Endothelial cell of umbilical vein (primary cell): ENCODE measurements around the gene ZBTB7C. TPM values are rescaled to one million over a fixed set of nuclear protein-coding genes. Genes with fewer than 3 reads are reported as not detected.

Experiments
- BruUV-seq: library from RNA; stranded (reverse); fragments of 400-500 nt; replicated peaks from 2 replicates; lab custom pipeline; 2021; lab: Mats Ljungman, UMichigan
- CTCF ChIA-PET: fragments of 300-600, 350-600 bp; sonication (Branson Sonifier 250); formaldehyde crosslinking; loops from one replicate; lab custom pipeline; 2021; ENCODE audit warnings: antibody characterized with exemption, inconsistent platforms; lab: Charles Lee
- POLR2A ChIA-PET: fragments of 300-600, 350-600 bp; sonication (Branson Sonifier 250); formaldehyde crosslinking; loops from one replicate; lab custom pipeline; 2021; ENCODE audit warnings: antibody characterized with exemption, inconsistent platforms; lab: Charles Lee
- DNase-seq: peaks from one replicate; pipeline ENCODE4 v3.0.0-alpha.2; 2011; ENCODE audit warnings: low read depth, low spot score
- FAIRE-seq: peaks from 2 replicates; lab custom pipeline; 2011; peaks lifted over from hg19 to GRCh38; lab: Jason Lieb, UNC
- H2AFZ ChIP-seq: 2 replicates; pipeline ENCODE4 v1.6.0; 2012; ENCODE audit warnings: low read depth, low read length, control low read depth, inconsistent platforms
- H3K27ac ChIP-seq: 2 replicates; pipeline ENCODE4 v1.5.1; 2011; ENCODE audit warnings: low read depth, mild to moderate bottlenecking, control low read depth, low read length, moderate library complexity; ENCODE audit not compliant: insufficient read depth
- H3K27me3 ChIP-seq, 2 experiments: 2 replicates each; pipeline versions ENCODE4 v1.6.0 to v1.6.1; 2011; ENCODE audit warnings: low read length in 2 of 2, mixed read lengths in 1 of 2; ENCODE audit not compliant: control insufficient read depth in 2 of 2, insufficient read depth in 2 of 2
- H3K36me3 ChIP-seq, 2 experiments: 2 replicates in 1 of 2; 3 replicates in 1 of 2; pipeline ENCODE4 v1.5.1; 2011; ENCODE audit warnings: low read length in 2 of 2, mild to moderate bottlenecking in 1 of 2, moderate library complexity in 1 of 2; ENCODE audit not compliant: control insufficient read depth in 2 of 2, insufficient read depth in 2 of 2; ENCODE audit errors: extremely low read depth in 1 of 2
- H3K4me1 ChIP-seq: 3 replicates; pipeline ENCODE4 v1.5.1; 2011; ENCODE audit warnings: mild to moderate bottlenecking, low read length; ENCODE audit not compliant: control insufficient read depth, insufficient read depth; ENCODE audit errors: extremely low read depth
- H3K4me2 ChIP-seq: 2 replicates; pipeline ENCODE4 v1.6.1; 2011; ENCODE audit warnings: low read length, control low read depth, mixed read lengths; ENCODE audit not compliant: insufficient read depth
- H3K4me3 ChIP-seq, 3 experiments: fragments of 200-600 bp in 1 of 3; sonication (generic), shearing (Covaris generic) in 1 of 3; replicated peaks in 1 of 3; 2 replicates each; pipeline ENCODE4 v1.5.1; 2011 to 2016; ENCODE audit warnings: control low read depth in 3 of 3, low read length in 3 of 3, mild to moderate bottlenecking in 2 of 3, inconsistent platforms in 1 of 3, low read depth in 1 of 3, moderate library complexity in 1 of 3; ENCODE audit not compliant: insufficient read depth in 1 of 3
- H3K79me2 ChIP-seq: 2 replicates; pipeline ENCODE4 v1.6.0; 2012; ENCODE audit warnings: low read length, inconsistent platforms; ENCODE audit not compliant: control insufficient read depth, insufficient read depth
- H3K9ac ChIP-seq: replicated peaks from 2 replicates; pipeline ENCODE3; 2011; ENCODE audit warnings: low read length, control low read depth; ENCODE audit not compliant: insufficient read depth; ENCODE audit errors: extremely low read depth
- H3K9me1 ChIP-seq: replicated peaks from 3 replicates; pipeline ENCODE4 v1.6.0; 2011; ENCODE audit warnings: mild to moderate bottlenecking, low read length; ENCODE audit not compliant: control insufficient read depth, insufficient read depth; ENCODE audit errors: extremely low read depth
- H3K9me3 ChIP-seq: replicated peaks from 2 replicates; pipeline ENCODE4 v1.5.1; 2012; ENCODE audit warnings: low read length, inconsistent platforms; ENCODE audit not compliant: control insufficient read depth, insufficient read depth
- H4K20me1 ChIP-seq: replicated peaks from 2 replicates; pipeline ENCODE3; 2011; ENCODE audit warnings: mild to moderate bottlenecking, low read length; ENCODE audit not compliant: control insufficient read depth, insufficient read depth; ENCODE audit errors: extremely low read depth
- CTCF ChIP-seq, 2 donors: IDR thresholded peaks; 1 replicate in 1 of 2; 2 replicates in 1 of 2; pipeline ENCODE4 v1.5.1; 2011; ENCODE audit warnings: low read length in 2 of 2, mild to moderate bottlenecking in 2 of 2, moderate library complexity in 2 of 2, control low read depth in 1 of 2, inconsistent platforms in 1 of 2, low read depth in 1 of 2; ENCODE audit not compliant: insufficient read depth in 1 of 2; ENCODE audit errors: extremely low read depth in 1 of 2
- EZH2 ChIP-seq: IDR thresholded peaks from 2 replicates; pipeline ENCODE4 v1.6.1; 2012; ENCODE audit warnings: borderline replicate concordance, low read depth, mild to moderate bottlenecking, moderate library complexity, low read length, inconsistent platforms; ENCODE audit not compliant: severe bottlenecking
- FOS ChIP-seq: IDR thresholded peaks from 2 replicates; pipeline ENCODE4 v1.6.1; 2011; ENCODE audit warnings: mild to moderate bottlenecking, low read length, moderate library complexity, borderline replicate concordance; ENCODE audit not compliant: insufficient read depth
- GATA2 ChIP-seq: IDR thresholded peaks from 2 replicates; pipeline ENCODE4 v1.7.0; 2011; ENCODE audit warnings: low read depth, mild to moderate bottlenecking, moderate library complexity, mixed read lengths, low read length; ENCODE audit not compliant: insufficient read length, insufficient read depth
- JUN ChIP-seq: IDR thresholded peaks from 2 replicates; pipeline ENCODE4 v1.6.1; 2011; ENCODE audit warnings: borderline replicate concordance, low read depth; ENCODE audit not compliant: insufficient read length, insufficient read depth
- MAX ChIP-seq: IDR thresholded peaks from 2 replicates; pipeline ENCODE4 v1.6.1; 2011; ENCODE audit not compliant: insufficient read depth, insufficient read length
- MYC ChIP-seq: IDR thresholded peaks from one replicate; pipeline ENCODE4 v1.6.1; 2011; ENCODE audit warnings: mild to moderate bottlenecking, low read depth, low read length
- POLR2A ChIP-seq: IDR thresholded peaks from 2 replicates; pipeline ENCODE4 v1.6.1; 2012; ENCODE audit warnings: low read depth, mild to moderate bottlenecking, control low read depth, low read length
- POLR2AphosphoS5 ChIP-seq: IDR thresholded peaks from 2 replicates; pipeline ENCODE4 v1.6.1; 2012; ENCODE audit warnings: low read depth, mild to moderate bottlenecking, control low read depth, low read length, moderate library complexity; ENCODE audit not compliant: insufficient read depth
- dilution Hi-C: fragments of 300-500 bp; cut with MboI; formaldehyde crosslinking; loops from one replicate; pipeline ENCODE4 v1.15.0; 2019; ENCODE audit warnings: low sequenced_read_pairs; ENCODE audit not compliant: extremely low pct_ligation_motif_present
- intact Hi-C: fragments of 100-400 bp; cut with micrococcal nuclease; formaldehyde crosslinking; loops from one replicate; pipeline ENCODE4 v1.10.0; 2022
- polyA plus RNA-seq, 4 experiments: library from polyadenylated mRNA; depleted of rRNA in 3 of 4; stranded (reverse) in 3 of 4; unstranded in 1 of 4; fragments of >200 nt; gene quantifications; 2 replicates each; pipeline versions ENCODE4 v1.2.1 to v1.2.3, GENCODE V29; 2011 to 2012; ENCODE audit warnings: missing spikeins in 1 of 4
- total RNA-seq: library from RNA; stranded (reverse); gene quantifications from 2 replicates; pipeline ENCODE4 v1.2.3, GENCODE V29; 2021

The ZBTB7C gene
- total and polyA plus RNA-seq, 2 donors (not counting 3 experiments of a cell fraction or from before 2014, with no cell fraction given) = not detected

- Histone ChIP-seq H3K4me3 (no peak overlapping the region), H3K4me2 (no peak overlapping the region), H2AFZ (no peak overlapping the region), H3K36me3 (no peaks in the 10 kb centered on the region), H3K79me2 (no peaks in the 10 kb centered on the region), H3K9me3 (no peaks in the 10 kb centered on the region), H3K27ac (no peak overlapping the region), H3K27me3 (peaks cover 0 to 3% of the 10 kb centered on the region in 2 experiments), H3K4me1 (no peaks in the 10 kb centered on the region), H3K9ac (no peak overlapping the region), H4K20me1 (no peaks in the 10 kb centered on the region), H3K9me1 (no peaks in the 10 kb centered on the region)
- POLR2A ChIA-PET = no interaction called here
- BruUV-seq = no TSS peak
- dilution Hi-C loops = no loop called here
- intact Hi-C loops = no loop called here
- CTCF ChIA-PET = no interaction called here
- DNase-seq (no peak), FAIRE-seq (no peak)
- TF ChIP-seq CTCF (IDR thresholded peaks at IDR 0.05; ENCODE audit: extremely low read depth in 1 of 2, insufficient read depth in 1 of 2, low read depth in 1 of 2, low read length in 2 of 2) (no peak), MAX (no peak), POLR2A (no peak), EZH2 (no peak), POLR2AphosphoS5 (no peak), JUN (no peak), FOS (no peak), MYC (no peak), GATA2 (no peak)
These were observed 347.2 kb downstream of the ZBTB7C start for GRCh38 chr18:48061781-48062570.
